Measurements from ENCODE around the gene AGAP1.

AGAP1 gene

GRCh38 chr2:235493775-235494715 is at the start of gene AGAP1:
AGAP1 (plus strand) TSS chr2:235494043.
- DNase-seq = peak in 55 of 56 donors; percentile 38 to 95 (median 86)

DNA sequence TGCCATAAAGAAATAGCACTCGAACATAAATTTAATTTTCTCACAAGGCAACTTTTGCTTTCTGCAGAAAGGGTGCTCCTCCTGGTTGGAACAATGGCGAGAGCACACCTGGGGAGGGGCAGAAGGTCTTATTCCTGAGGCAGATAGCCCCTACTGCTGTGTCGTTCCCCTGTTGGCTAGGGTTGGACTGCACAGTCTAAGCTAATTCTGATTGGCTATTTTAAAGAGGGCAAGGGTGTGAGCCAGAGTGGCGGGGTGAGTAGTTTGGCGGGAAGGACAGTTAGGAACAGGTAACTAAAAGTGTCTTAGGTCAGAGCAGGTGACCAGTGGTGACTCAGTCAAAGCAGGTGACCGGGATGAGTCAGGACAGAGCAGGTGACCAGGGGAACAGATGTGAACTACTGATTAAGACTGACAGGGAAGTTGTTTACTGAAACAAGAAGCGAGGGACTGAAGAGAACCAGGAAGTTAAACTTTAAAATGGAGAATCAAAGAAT is 49.7 kb upstream of the AGAP1 start:
- DNase-seq = no peak

DNA sequence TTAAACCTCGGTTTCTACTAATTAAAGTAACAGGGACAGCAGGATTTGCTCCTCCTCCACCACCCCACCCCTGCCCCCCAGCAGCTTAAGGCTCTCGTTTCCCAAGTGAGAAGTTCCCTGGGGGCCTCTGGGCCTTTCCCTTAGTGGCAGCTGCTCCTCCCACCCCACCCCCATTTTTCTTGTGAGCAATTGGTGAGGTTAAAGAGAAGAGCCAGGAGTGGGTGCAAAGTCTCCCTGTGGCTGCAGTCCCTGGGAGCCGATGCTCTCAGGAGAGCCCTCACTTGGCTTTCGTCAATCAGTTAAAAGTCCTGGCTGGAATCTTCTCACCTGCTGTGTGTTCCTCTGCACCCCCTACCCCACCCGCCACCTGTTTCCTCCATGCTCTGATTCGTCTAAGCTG is 48.7 kb upstream of the AGAP1 start:
- no peak for DNase-seq

GRCh38 chr2:235446082-235446481 is 47.8 kb upstream of the AGAP1 start:
- DNase-seq = no peak

DNA sequence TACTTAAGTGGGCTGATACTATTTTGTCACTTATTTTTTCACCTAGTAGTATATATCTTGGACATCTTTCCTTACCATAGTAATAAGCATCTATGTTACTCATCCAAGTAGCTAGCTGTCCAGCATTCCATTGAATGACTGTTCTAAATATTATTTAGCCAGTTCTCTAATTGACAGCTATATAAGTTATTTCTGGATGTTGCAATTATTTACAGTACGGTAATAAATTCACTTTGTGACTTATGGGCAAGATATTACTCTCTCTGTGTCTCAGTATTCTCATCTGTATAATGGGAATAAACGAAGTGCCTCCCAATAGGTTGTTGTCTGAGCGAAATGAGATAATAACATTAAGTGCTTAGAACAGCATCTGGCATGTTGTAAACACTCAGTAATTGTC is 46.6 kb upstream of the AGAP1 start:
- no peak for DNase-seq

- no peak for DNase-seq
Measured at GRCh38 chr2:235449568-235449967, 44.3 kb upstream of the AGAP1 start.

GRCh38 chr2:235453605-235454151 is 40.2 kb upstream of the AGAP1 start:
- no peak for DNase-seq

GRCh38 chr2:235458839-235459273 is 35.0 kb upstream of the AGAP1 start:
- no peak for DNase-seq

DNA sequence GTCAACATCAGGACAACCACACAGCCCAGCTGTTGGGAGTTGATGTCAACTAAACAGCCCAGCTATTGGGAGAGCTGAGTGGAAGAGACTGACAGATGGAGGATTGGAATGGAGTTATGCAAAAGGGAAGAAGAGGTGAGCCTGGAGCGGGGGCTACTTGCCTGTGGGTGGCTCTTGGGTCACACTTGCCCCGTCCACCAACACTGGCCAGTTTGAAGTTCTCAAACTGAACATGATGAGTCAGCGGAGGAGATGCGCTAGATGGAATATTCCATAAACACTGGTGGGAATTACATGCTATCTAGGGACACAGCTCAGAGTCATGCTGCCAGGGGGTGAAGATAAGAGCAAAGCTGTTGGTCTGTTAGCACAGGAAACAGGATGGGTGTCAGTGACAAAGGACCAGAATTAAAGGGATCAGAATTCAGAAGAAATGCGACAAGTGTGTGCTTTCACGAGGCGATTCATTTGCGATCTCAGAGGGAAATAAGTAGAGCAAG is 33.2 kb upstream of the AGAP1 start:
- no peak for DNase-seq

- no peak for DNase-seq
Measured at GRCh38 chr2:235461763-235462414, 32.0 kb upstream of the AGAP1 start.

DNA sequence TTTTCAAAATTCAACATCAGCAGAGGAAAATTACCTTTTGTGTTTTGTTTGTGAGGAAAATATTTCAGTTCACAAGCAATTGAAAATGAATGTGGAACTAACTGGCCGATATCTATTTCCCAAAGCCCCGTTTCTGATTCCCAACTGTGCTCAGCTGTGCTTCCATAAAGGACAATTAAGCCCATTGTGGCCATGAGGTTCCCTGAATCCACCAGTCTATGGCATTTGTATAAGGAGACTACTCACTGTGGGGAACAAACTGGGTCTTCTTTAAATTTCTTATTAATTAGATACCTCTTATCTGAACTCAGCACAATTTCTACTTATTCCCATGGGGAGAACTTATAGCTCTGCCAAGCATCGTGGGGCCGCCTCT is 31.4 kb upstream of the AGAP1 start:
- DNase-seq = peak in 6 of 56 donors; percentile 4 to 36 (median 14)

GRCh38 chr2:235463893-235464292 is 29.9 kb upstream of the AGAP1 start:
- peak in 14 of 56 donors; percentile 3 to 42 (median 10) for DNase-seq

- DNase-seq = no peak
Measured at GRCh38 chr2:235467588-235467987, 26.3 kb upstream of the AGAP1 start.

GRCh38 chr2:235468978-235469655 is 24.7 kb upstream of the AGAP1 start:
- peak in 28 of 56 donors; percentile 6 to 70 (median 23) for DNase-seq

DNA sequence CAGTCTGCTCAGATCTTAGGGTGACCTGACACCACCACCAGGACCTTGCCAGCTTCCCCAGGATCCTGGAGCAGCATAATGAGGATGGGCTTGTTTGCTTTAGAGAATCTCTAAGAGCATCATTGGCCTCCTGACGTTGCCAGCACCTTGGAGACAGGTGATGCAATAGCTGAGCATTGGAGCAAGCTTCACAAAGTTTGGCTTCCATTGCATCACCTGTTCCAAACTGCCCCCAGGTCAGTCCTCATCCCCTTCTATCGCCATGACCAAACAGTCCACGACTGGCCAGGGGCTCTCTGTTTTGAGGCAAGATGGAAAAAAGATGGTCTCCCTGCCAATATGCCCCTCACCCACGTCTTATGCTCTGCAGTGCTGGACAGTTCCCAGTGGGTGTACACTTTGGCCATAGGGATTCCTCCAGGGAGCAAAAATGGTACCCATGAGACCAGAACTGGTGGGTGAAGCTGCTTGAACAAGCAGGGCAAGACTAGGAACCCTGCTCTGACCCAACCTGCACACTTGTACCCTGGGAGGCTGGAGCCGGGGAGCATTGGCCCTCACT is 22.6 kb upstream of the AGAP1 start:
- no peak for DNase-seq

DNA sequence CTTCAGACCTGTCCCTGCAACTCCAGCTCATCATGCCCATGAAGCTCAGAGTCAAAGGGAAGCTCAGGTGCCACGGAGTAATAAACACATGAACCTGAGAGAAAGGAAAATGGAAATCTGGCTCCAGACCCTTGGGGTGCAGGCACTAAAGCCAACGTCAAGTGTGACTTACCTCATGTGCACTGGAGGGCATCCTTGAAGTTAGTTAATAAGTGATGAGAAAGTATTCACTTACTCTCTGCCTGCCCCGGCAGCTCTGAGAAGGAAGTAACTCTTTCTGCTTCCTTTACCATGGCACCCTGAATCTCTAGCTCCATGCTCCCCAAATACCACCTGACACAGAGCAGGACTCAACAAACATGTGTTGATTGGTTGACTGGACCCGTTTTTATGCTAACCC is 21.4 kb upstream of the AGAP1 start:
- no peak for DNase-seq

DNA sequence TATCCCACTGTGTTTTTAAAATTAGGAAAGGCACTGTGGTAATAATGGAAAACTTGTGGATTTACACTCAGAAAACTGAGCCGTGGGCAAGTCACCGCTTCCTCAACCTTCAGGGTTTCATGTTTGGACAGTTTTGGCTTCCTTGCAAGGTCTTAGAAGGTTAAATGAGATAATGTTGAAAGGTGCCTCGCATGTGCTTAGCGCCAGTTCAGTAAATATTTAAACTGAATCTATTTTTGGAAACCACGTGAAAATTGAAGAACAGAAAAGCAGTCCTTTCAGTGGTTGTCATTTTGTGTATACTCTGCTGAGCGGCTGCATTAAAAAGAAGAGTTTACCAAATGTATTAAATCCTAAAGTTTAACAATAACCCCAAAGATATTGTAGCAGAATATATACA is 15.2 kb upstream of the AGAP1 start:
- DNase-seq = no peak

DNA sequence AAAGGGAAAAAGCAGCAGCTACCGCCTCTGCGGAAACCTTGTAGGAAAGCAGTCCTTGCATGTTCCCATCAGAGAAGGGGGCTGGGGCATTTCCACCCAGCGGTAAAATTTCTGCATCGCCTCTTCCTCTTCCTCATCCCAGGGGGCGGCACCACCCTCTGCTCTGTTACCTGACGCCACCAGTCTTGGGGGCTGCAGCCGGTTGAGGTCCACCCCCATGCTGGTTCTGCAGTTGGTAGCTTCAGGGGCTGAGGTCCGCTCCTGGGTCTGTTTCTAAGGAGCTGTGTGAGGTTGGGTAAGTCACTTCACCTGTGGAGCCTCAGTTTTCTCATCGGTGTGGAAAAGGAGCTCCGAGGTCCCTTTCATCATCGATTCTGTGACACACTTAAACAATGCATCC is 14.2 kb upstream of the AGAP1 start:
- no peak for DNase-seq

GRCh38 chr2:235480614-235481013 is 13.2 kb upstream of the AGAP1 start:
- DNase-seq = no peak

GRCh38 chr2:235483313-235483712 is 10.5 kb upstream of the AGAP1 start:
- DNase-seq = no peak

GRCh38 chr2:235485362-235485761 is 8.5 kb upstream of the AGAP1 start:
- DNase-seq = no peak

All from nucleus accumbens (tissue), 56 donors.